Suprapubic skin (tissue), 4 donors: ENCODE data around the gene PLXNA4.

Experiments
- EP300 ChIP-seq: sonication (generic); formaldehyde crosslinking; IDR thresholded peaks from one replicate; pipeline ENCODE4 v1.6.1; 2017; ENCODE audit warnings: antibody characterized with exemption
- POLR2A ChIP-seq, 2 donors: fragments of 450-650 bp; IDR thresholded peaks; one replicate each; pipeline ENCODE4 v1.6.1; 2017; ENCODE audit warnings: antibody characterized with exemption in 2 of 2, mild to moderate bottlenecking in 2 of 2, moderate library complexity in 2 of 2
- POLR2AphosphoS5 ChIP-seq, 3 donors: sonication (generic); formaldehyde crosslinking; IDR thresholded peaks; one replicate each; pipeline ENCODE4 v1.6.1; 2017; ENCODE audit warnings: antibody characterized with exemption in 3 of 3
- TF ChIP-seq, protein P1 (sequence below), 2 donors: fragments of 200-600 bp in 1 of 2; fragments of 450-650 bp in 1 of 2; sonication (generic) in 1 of 2; IDR thresholded peaks; one replicate each; pipeline ENCODE4 v1.5.1; 2016 to 2019; ENCODE audit warnings: antibody characterized with exemption in 2 of 2, mild to moderate bottlenecking in 1 of 2, moderate library complexity in 1 of 2

DNA sequence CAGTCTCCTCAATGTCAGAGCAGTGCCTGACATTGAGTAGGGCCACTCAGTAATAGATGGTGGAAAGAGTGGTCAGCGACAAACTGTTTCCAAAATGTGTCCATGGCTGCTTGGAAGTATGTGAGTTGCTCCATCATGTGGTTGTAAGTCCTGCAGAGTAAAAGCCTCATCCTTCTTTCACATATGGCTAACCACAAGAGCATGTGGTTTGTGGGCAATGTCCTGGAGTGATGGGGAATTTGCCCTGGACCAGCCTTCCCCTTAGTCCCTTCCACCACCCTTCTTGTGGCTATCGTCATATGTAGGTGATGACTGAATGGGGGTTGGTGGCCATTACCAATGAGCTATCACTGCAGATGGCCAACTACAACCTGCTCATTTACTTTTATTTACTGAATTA lies 33.0 kb upstream of the PLXNA4 start:
- TF ChIP-seq POLR2A (IDR thresholded peaks at IDR 0.05) (no peak), POLR2AphosphoS5 (IDR thresholded peaks at IDR 0.05) (no peak), EP300 (no peak)
- TF ChIP-seq, protein P1, sequence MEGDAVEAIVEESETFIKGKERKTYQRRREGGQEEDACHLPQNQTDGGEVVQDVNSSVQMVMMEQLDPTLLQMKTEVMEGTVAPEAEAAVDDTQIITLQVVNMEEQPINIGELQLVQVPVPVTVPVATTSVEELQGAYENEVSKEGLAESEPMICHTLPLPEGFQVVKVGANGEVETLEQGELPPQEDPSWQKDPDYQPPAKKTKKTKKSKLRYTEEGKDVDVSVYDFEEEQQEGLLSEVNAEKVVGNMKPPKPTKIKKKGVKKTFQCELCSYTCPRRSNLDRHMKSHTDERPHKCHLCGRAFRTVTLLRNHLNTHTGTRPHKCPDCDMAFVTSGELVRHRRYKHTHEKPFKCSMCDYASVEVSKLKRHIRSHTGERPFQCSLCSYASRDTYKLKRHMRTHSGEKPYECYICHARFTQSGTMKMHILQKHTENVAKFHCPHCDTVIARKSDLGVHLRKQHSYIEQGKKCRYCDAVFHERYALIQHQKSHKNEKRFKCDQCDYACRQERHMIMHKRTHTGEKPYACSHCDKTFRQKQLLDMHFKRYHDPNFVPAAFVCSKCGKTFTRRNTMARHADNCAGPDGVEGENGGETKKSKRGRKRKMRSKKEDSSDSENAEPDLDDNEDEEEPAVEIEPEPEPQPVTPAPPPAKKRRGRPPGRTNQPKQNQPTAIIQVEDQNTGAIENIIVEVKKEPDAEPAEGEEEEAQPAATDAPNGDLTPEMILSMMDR (IDR thresholded peaks at IDR 0.05) = no peak
